ENCODE results near the gene RGPD3. TPM values are rescaled to one million over a fixed set of nuclear protein-coding genes. Genes with fewer than 3 reads are reported as not detected.

RGPD3 gene
- total RNA-seq, 1 donor from 2014 or later: 0.25 TPM

- intact Hi-C loops (cut with DNase I): no loop called here
- H3K9me3 ChIP-seq: no peaks in the 10 kb centered on the region
- DNase-seq (ENCODE audit: extremely low spot score in 2 of 2): no peak
- TF ChIP-seq POLR2AphosphoS5 (IDR thresholded peaks at IDR 0.05; ENCODE audit: insufficient read depth in 1 of 2, low read depth in 1 of 2): no peak
- TF ChIP-seq, protein P1, sequence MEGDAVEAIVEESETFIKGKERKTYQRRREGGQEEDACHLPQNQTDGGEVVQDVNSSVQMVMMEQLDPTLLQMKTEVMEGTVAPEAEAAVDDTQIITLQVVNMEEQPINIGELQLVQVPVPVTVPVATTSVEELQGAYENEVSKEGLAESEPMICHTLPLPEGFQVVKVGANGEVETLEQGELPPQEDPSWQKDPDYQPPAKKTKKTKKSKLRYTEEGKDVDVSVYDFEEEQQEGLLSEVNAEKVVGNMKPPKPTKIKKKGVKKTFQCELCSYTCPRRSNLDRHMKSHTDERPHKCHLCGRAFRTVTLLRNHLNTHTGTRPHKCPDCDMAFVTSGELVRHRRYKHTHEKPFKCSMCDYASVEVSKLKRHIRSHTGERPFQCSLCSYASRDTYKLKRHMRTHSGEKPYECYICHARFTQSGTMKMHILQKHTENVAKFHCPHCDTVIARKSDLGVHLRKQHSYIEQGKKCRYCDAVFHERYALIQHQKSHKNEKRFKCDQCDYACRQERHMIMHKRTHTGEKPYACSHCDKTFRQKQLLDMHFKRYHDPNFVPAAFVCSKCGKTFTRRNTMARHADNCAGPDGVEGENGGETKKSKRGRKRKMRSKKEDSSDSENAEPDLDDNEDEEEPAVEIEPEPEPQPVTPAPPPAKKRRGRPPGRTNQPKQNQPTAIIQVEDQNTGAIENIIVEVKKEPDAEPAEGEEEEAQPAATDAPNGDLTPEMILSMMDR (IDR thresholded peaks at IDR 0.05): no peak
- no peak for TF ChIP-seq POLR2A (IDR thresholded peaks at IDR 0.05)
- no peak overlapping the region for H3K27ac ChIP-seq
- H3K4me1 ChIP-seq: no peaks in the 10 kb centered on the region
- H3K27me3 ChIP-seq: no peaks in the 10 kb centered on the region
- no peaks in the 10 kb centered on the region for H3K36me3 ChIP-seq
- H3K4me3 ChIP-seq: no peak overlapping the region
Measured at GRCh38 chr2:106358081-106358480, 110.1 kb downstream of the RGPD3 start.

GRCh38 chr2:106356291-106356690 is 111.9 kb downstream of the RGPD3 start:
- Histone ChIP-seq H3K27me3 (no peaks in the 10 kb centered on the region), H3K27ac (no peak overlapping the region), H3K4me1 (no peaks in the 10 kb centered on the region), H3K36me3 (no peaks in the 10 kb centered on the region), H3K9me3 (no peaks in the 10 kb centered on the region), H3K4me3 (no peak overlapping the region)
- TF ChIP-seq, protein P1 (IDR thresholded peaks at IDR 0.05): no peak
- TF ChIP-seq POLR2A (IDR thresholded peaks at IDR 0.05) (no peak), POLR2AphosphoS5 (IDR thresholded peaks at IDR 0.05; ENCODE audit: insufficient read depth in 1 of 2, low read depth in 1 of 2) (no peak)
- DNase-seq (ENCODE audit: extremely low spot score in 2 of 2): no peak
- intact Hi-C loops (cut with DNase I): no loop called here

DNA sequence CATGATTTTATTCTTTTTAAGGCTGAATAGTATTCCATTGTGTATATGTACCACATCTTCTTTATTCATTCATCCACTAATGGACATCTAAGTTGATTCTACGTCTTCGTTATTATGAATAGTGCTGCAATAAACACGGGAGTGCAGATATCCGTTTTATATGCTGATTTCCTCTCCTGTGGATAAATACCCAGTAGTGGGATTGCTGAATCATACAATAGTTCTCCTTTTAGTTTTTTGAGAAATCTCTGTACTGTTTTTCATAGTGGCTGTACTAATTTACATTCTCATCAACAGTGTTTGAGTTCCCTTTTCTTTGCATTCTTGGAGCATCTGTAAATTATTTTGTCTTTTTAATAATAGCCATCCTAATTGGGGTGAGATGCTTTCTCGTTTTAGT is 114.5 kb downstream of the RGPD3 start:
- H3K9me3 ChIP-seq: no peaks in the 10 kb centered on the region
- DNase-seq (ENCODE audit: extremely low spot score in 2 of 2): no peak
- H3K36me3 ChIP-seq: no peaks in the 10 kb centered on the region
- intact Hi-C loops (cut with DNase I): no loop called here
- no peaks in the 10 kb centered on the region for H3K27me3 ChIP-seq
- H3K27ac ChIP-seq: no peak overlapping the region
- H3K4me1 ChIP-seq: no peaks in the 10 kb centered on the region
- no peak overlapping the region for H3K4me3 ChIP-seq
- TF ChIP-seq POLR2AphosphoS5 (IDR thresholded peaks at IDR 0.05; ENCODE audit: insufficient read depth in 1 of 2, low read depth in 1 of 2): no peak
- TF ChIP-seq, protein P1 (IDR thresholded peaks at IDR 0.05): no peak
- no peak for TF ChIP-seq POLR2A (IDR thresholded peaks at IDR 0.05)

DNA sequence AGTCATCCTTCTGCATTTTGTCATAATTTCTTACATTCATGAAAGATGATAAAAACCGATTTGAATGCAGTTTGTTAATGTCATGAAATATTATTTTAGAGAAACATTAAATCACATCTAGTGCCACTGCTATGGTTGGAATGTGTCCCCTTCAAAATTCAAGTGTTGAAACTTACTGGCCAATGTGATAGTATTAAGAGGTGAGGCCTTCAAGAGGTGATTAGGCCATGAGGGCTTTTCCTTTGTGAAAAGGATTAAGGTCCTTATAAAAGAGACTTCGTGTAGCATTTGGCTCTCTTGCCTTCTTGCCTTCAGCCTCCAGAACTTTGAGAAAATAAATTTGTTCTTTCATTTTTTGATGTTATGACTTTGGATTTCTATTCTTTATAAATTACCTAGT is 117.2 kb downstream of the RGPD3 start:
- H3K9me3 ChIP-seq: no peaks in the 10 kb centered on the region
- H3K27me3 ChIP-seq: no peaks in the 10 kb centered on the region
- no peak overlapping the region for H3K27ac ChIP-seq
- intact Hi-C loops (cut with DNase I): no loop called here
- no peak overlapping the region for H3K4me3 ChIP-seq
- H3K36me3 ChIP-seq: no peaks in the 10 kb centered on the region
- H3K4me1 ChIP-seq: no peaks in the 10 kb centered on the region
- no peak for TF ChIP-seq POLR2AphosphoS5 (IDR thresholded peaks at IDR 0.05; ENCODE audit: insufficient read depth in 1 of 2, low read depth in 1 of 2)
- TF ChIP-seq, protein P1 (IDR thresholded peaks at IDR 0.05): no peak
- TF ChIP-seq POLR2A (IDR thresholded peaks at IDR 0.05): no peak
- no peak for DNase-seq (ENCODE audit: extremely low spot score in 2 of 2)

DNA sequence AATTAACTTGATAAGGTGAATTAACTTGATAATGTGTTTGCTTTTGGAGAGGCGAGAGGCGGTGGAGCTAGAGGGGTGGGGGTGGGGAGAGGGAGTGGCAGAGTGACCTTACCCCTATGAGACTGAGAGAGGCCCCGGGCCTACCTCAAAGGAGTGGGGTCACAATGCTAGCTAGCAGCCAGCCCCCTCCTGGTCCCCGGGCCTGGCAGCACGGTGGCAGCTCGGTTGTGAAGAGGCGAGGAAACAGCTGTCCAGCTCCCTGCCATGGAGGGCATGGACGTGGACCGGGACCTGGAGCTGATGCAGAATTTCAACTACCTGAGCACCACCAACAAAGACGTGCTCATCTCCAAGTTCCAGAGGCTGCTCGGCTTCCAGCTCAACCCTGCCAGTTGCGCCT is 123.9 kb downstream of the RGPD3 start:
- no peak for DNase-seq (ENCODE audit: extremely low spot score in 2 of 2)
- H3K4me1 ChIP-seq: no peaks in the 10 kb centered on the region
- H3K27me3 ChIP-seq: no peaks in the 10 kb centered on the region
- intact Hi-C loops (cut with DNase I): no loop called here
- TF ChIP-seq POLR2AphosphoS5 (IDR thresholded peaks at IDR 0.05; ENCODE audit: insufficient read depth in 1 of 2, low read depth in 1 of 2): no peak
- TF ChIP-seq POLR2A (IDR thresholded peaks at IDR 0.05): no peak
- TF ChIP-seq, protein P1 (IDR thresholded peaks at IDR 0.05): no peak
- no peak overlapping the region for H3K27ac ChIP-seq
- no peaks in the 10 kb centered on the region for H3K36me3 ChIP-seq
- no peaks in the 10 kb centered on the region for H3K9me3 ChIP-seq
- H3K4me3 ChIP-seq: no peak overlapping the region

Measured in vagina (tissue), 2 donors.